Right forelimb (tissue), 1 donor: Measurements from ENCODE around the gene APC2.
A peak's percentile ranks its signal among the peaks of the same experiment; 100 is the strongest.
"Not testable (repeated sequence)": the region's sequence is repeated elsewhere in the genome, so short reads cannot be mapped to it uniquely, and the experiment has no call there.

ENCODE experiments used
- DNase-seq: peaks from one replicate; pipeline ENCODE4 v3.0.0-alpha.2; 2018

Gene APC2

DNA sequence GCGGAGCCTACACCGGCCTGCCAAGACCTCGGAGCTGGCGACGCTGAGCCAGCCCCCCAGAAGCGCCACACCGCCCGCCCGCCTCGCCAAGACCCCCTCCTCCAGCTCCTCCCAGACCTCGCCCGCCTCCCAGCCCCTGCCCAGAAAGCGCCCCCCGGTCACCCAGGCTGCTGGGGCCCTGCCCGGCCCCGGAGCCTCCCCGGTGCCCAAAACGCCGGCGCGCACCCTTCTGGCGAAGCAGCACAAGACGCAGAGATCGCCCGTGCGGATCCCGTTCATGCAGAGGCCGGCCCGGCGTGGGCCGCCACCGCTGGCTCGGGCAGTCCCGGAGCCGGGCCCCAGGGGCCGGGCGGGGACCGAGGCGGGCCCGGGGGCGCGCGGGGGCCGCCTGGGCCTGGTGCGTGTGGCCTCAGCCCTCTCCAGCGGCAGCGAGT, 18.9 kb downstream of the APC2 start:
- DNase-seq: no peak

DNA sequence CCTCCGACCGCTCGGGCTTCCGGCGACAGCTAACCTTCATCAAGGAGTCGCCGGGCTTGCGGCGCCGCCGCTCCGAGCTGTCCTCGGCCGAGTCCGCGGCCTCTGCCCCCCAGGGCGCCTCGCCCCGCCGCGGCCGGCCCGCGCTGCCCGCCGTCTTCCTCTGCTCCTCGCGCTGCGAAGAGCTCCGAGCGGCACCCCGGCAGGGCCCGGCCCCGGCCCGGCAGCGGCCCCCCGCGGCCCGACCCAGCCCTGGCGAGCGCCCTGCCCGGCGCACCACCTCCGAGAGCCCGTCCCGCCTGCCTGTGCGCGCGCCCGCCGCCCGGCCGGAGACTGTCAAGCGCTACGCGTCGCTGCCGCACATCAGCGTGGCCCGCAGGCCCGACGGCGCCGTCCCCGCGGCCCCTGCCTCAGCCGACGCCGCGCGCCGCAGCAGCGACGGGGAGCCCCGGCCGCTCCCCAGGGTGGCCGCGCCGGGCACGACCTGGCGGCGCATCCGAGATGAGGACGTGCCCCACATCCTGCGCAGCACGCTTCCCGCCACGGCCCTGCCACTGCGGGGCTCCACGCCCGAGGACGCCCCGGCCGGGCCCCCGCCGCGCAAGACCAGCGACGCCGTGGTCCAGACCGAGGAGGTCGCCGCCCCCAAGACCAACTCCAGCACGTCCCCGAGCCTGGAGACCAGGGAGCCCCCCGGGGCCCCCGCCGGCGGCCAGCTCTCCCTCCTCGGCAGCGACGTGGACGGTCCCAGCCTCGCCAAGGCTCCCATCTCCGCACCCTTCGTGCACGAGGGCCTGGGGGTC, 19.5 kb downstream of the APC2 start:
- DNase-seq: no peak

DNA sequence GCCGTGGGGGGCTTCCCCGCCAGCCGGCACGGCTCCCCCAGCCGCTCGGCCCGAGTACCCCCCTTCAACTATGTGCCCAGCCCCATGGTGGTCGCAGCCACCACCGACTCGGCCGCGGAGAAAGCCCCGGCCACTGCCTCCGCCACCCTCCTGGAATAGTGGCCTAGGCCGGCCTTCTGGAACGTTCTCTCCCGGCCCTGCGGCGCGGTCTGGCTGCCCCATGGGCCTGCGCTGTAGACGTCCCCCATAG, 20.1 kb downstream of the APC2 start:
- no peak for DNase-seq

DNA sequence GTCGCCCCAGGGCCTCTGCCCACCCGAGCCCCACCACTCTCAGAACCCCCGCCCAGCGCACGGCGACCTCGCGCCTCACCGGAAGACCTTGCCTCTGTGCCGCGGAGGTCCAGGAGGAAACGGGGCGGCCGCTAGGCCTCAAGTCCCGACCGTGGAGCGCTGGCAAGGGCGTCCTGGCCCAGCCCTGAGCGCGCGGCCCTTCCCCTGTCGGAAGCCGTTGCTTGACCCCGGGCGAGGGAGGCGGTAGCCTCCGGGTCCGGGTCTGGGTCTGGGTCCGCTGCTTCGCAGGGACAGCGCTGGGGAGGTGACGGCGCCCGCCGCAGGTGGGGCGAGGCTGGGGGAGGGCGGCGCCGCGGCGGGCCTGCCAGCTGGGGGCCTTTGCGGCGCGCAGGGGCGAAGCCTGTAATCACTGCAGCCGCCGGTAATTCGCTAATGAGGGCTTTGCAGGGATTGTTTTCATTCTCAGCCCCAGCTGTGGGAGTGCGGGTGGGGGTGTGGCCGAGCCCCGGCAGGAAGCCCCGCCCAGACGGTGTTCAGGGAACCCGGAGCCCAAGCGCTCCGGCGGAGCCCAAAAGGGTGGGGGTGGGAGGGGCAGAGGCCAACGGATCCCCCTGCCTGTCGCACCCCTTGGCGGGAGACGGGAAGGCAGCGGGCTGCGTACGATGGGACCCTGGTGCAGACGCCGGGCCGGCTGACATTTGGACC, 20.5 kb downstream of the APC2 start:
- DNase-seq: no peak

DNA sequence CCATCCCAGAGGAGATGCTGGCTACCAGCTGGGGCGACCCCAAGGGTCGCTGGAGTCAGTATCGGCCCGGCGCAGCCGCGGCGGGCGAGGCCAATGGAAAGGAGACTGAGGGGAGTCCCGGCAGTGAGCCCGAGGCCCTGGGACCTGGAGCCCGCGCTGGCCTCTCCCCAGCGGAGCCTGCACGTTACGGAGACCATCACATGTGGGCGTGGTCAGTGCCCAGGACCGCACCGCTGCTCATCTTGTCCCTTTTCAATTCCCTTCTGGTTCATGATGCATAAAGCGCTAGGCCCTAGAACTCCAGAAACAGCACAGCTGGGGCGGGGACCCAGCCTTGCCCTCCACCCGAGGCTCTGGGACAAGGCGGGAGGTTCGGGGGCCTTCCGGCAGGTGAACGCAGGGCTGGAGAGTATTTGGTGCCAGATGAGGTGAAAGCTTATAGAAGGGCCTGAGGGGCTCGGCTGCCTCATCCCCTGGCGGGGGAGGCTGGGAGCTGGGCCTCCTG, 21.1 kb downstream of the APC2 start:
- DNase-seq: no peak

DNA sequence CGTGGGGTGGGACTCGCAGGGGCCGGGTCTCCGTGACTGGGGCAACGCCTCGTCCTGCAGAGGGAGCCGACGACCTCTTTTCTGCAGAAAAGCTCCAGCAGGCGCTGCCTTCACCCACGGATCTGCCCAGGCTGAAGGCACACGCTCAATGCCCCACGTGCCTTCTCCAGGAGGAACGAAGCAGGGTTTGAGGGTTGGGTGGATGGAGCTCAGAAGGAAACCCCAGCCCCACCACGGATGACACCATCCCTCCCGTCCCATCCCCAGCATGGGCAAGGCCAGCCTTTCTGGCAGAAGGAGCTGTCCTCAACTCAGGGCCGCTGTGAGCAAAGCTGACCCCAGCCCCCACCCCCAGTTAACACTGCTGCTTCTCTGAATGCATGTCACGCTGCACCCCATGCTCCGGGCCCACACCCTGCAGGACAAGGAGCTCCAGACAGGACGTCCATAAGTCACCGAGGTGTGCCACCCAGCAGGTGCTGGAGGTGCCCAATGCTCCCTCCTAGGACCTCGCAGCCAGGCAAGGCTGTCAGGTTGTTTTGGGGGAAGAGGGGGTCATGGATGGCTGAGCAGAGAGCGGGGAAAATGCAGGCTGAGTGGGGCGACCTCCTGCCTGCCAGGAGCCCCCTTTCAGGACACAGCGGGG, 21.7 kb downstream of the APC2 start:
- DNase-seq: no peak

DNA sequence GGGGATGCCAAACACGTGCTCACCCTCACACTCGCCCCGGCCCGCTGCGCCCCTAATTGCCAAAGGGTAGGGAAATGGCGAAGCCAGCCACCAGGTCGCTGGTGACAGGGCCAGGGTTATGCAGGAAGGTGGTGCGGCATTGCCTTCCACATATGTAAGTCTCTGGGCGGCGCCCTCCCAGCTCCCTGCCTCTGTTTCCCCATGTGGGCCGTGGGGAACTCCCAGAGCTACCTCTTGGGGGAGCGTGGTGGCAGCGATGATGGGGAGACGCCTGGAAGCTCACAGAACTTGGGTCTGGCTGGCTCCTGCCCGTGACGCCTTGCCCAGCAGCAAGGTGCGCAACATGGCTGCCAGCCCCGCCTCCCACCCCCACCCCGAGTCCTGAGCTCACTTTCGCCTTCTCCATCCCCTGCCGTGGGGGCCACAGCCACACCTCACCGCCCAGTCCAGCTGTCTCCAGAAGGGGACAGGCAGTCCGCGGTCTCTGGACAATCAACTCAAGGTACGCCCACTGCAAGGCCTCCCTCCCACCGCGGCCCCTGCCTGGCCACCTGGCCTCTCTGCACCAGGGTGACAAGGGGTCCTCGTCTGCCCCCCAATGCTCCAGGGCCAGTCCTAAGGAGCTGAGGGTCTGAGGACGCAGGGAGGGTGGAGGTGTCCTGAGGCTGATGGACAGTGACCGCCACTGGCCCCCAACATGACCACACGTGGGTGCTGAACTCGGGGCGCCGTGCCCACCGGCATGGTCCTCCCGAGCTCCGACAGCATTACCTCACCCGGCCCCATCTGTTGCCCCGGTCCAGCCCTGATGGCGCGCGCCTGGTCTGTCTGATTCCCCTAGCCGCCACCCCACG, 22.5 kb downstream of the APC2 start:
- no peak for DNase-seq

DNA sequence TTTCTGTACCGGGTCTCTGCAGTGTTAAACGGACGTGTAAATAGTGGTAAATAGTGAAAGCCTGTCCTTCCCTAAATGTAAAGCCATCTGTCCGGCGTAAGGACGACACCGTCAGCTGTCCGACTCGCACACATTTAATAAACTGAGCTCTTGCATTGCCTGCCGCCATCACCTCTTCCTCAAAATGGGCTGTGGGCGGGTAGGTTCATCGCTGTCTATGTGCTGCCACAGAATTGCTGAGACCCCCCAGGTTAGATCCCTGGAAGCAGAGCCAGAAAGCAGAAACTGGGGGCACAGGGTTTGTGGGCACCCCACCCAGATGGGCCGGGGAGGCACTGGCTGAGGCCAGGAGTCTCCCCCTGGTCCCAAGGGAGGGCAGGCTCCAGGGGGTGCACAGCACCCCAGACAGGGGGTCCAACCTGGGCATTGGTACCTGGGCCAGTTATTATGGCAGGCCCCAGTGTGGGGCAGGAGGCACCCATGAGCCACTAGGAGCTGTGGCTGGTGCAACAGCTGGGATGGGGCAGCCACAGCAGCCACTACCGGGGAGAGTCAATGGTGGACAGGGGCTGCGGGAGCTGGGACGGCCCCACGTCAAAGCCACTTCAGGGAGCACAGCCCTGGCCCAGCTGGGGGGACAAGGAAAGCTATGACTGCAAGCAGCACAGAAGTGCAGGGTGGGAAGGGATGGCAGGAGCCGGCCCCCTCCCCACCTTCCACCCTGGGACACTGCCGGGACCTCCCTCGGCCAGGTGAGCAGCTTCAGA, 23.3 kb downstream of the APC2 start:
- DNase-seq: no peak

DNA sequence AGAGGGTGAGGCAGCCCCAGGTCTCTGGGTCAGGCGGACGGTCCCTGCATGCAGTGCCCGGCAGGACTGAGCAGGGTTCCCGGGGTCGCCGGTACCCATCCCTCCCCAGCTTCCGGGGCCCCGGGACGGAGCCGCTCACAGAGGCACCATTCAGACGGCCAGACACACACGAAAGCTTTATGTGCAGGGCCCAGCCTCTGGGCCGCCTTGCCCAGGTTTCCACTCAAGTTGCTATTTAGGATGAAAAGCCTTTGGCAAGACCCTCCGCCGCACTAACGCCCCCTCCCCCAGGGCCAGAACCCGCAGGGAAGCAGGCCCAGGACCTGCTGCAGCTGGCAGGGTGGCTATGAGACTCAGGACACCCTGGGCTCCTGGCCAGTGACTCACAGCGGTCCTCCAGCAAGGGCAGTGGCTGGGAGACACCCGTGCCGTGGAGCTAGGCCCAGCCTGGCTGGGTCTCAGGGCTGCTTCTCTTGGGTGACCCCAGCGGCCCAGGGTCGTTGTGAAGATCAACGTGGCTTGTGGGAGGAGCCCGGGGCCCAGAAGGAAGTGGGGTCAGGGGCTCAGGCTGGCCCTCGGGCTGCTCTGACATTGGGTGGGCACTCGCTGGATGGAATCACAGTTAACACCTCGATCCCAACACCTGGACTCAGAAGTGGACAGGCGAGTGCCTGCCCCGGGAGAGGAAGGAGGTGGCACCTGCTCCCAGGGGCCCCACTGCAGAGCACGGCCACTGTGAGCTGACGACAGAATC, 24.3 kb downstream of the APC2 start:
- DNase-seq: no peak

DNA sequence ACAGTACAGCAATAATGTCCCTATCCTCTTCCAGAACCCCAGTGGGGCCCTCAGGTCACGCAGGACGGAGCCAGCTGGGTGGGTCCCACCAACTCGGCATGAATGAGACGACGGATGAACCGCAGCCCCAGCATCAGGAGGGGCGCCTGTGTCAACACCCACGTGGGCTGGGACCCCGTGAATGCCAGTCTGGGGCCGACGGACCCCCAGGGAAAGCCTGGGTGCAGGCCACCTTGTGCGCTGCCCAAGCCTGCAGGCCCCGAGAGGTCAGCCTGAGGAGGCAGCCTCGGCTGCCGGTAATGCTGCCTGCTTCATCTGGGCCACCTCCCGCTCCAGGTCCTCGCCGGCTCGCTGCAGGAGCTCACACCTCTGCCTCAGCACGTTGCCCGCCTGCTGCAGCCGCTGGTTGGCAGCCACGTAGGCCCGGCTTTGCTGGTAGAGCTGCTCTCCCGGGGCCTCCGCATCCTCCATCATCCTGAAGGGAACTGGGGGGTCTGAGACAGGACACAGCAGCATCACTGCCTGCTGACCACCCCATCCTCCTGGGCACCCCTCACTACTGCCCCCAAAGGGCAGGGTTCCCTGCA, 24.9 kb downstream of the APC2 start:
- no peak for DNase-seq

DNA sequence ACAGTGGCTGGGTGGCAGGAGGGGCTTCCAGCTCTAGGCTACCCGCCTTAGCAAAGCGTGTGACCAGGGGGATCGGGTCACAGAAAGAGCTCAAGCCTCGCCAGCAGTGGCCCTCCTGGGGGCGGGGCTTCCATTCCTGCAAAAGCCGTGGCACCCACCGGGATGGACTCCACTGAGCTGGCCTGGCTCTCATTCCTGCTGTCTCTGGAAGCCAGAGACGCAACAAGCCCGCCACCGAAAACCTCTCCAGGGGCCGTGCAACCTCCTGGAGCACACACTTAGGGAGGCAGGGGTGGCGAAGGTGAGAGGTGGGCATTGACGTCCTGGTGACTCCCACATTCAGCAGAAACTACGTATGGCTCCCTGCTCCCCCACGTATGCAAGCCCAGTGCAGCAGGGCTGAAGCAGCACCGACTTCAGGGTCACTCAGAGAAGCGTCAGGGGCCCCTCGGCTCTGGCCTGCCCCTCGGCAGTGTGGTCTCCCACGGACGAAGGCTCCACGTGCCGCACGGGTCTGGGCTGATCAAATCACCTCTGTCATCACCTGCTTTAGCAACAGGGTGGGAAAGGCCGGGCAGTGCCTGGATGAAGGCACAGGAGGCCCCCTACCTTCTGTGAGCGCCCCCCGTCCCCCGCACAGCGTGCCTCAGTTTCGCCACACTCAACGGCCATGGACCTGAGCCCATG, 26.0 kb downstream of the APC2 start:
- no peak for DNase-seq

DNA sequence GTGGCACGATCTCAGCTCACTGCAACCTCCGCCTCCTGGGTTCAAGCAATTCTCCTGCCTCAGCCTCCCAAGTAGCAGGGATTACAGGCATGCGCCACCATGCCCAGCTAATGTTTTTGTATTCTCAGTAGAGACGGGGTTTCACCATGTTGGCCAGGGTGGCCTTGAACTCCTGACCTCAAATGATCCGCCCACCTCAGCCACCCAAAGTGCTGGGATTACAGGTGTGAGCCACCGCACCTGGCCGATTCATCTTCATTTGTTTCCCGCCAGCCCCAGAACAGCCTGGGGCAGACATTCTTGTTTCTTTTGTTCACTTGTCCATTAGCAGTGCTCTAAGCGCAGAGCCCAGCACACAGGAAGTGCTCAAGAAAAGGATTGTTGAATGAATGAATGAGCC, 27.1 kb downstream of the APC2 start:
- DNase-seq: not testable (repeated sequence)

DNA sequence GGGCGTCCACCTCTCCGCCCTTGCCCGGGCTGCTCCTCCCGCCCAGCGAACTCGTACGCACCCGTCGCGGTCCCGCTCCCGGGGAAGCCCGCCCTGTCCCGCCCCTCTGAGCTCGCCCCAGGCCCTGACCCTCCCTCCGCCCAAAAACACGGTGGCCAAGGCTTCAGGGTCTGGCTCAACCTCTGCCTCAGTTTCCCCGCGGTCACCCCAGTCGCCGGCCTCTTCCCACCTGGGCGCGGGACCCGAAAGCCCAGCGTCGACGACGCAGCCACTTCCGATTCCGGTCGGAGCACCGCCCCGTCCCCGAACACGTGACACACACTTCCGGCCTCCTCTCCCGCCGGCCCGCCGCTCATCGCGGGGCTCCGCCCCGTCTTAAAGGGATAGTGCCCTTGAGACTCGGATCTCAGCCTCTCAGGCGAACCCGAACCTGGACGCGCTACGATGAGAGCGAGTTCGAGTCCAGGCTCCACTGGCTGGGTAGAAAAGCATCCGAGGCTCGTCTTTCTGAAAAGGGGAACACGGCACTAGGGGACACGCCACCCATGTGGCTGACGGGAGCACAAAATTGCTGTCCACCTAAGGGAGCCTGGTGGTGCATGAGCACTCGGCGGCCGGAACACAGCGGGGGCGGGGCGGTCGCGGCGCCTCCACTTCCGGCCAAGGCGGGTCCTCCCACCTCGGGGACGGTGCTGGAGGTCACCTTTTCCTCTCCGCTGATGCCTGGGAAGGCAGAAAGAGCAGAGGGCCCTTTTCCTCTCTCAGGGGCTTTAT, 29.2 kb downstream of the APC2 start, which contains the start of gene C19orf25:
Gene C19orf25, minus strand, starts transcription at position 282 of the 774 bp plus-strand sequence. CDS start 312 bp downstream, outside the sequence.
- peak; percentile 94 for DNase-seq

DNA sequence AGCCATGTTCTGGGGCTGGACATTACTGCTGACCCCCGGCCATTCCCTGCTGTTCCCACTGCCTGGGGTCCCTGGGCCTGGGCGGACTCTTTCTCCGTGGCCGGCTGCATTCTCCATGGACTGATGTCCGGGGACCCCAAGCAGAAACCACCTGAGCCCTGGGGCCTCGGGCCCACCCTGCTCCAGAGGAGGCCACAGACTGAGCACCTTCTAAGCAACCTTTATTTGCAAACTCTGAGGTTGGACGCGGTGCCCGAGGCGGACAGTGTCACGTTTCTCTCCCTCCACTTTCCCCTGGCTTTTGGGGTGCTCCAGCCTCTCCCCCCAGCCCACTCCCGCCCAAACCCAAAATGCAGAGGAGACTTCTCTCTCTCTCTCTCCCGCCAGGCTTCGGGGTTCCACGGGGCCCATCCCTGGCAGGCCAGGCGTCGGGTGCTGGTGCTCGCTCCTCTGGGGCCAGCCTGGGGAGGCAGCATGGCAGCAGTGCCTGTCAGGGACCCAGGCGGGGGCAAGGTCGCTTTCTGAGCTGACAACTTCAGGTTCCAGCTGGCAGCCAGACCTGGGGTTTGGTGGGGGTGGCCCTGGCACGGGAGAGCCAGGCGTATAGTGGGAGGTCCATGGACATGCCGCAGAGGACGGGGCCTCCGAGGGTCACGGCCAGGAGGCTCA, 31.4 kb downstream of the APC2 start:
- DNase-seq: no peak

DNA sequence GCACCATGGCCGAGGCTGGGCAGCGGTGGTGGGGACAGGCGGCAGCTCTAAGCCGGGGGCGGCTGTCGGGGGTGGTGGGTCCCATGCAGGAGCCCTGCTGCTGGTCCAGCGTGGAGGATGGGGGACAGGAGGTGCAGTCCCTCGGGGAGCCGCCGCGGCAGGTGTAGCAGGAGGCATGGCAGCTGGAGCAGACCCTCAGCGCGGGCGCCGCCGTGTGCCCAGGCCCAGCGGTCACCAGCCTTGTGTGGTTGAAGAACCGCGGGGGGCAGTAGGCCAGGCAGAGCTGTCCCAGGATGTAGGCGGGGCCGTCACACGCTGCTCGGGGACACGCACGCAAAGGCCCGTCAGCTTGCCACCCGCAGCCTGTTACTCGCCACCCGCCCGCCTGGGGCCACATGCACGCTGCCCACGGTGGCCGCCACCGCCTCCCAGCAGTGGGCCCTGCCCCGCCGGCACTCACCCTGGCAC, 32.0 kb downstream of the APC2 start:
- DNase-seq: no peak

DNA sequence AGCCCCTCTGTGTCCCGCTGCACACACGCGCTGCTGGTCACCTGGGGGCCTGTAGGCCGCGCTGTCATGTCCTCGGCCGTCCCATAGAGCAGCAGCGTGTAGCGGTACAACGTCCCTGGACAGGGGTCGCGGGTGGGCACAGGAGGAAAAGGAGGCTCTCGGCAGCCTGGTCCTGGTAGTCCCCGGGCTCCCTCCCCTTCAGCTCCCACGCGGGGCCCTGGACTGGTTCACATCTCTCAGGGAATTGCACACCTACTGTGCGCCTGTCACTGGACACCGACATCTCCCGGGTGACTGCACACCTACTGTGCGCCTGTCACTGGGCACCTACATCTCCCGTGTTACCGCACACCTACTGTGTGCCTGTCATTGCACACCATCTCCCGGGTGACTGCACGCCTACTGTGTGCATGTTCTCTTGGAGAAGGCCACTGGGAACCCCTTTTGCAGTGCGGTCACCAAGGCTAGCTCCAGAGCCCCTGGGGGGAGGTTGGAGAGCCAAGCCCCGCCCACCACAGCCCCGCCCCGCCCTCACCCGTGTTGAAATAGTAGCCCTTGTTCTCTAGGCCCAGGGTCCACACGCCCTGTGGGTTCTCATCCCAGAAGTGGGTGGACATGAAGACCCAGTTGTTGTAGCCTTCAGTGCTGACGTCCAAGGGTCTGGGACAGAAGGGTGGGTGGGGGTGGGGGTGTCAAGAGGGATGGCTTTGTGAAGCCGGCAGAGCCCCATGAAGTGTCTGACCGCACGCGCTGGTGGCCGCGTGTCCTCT, 32.6 kb downstream of the APC2 start:
- no peak for DNase-seq

DNA sequence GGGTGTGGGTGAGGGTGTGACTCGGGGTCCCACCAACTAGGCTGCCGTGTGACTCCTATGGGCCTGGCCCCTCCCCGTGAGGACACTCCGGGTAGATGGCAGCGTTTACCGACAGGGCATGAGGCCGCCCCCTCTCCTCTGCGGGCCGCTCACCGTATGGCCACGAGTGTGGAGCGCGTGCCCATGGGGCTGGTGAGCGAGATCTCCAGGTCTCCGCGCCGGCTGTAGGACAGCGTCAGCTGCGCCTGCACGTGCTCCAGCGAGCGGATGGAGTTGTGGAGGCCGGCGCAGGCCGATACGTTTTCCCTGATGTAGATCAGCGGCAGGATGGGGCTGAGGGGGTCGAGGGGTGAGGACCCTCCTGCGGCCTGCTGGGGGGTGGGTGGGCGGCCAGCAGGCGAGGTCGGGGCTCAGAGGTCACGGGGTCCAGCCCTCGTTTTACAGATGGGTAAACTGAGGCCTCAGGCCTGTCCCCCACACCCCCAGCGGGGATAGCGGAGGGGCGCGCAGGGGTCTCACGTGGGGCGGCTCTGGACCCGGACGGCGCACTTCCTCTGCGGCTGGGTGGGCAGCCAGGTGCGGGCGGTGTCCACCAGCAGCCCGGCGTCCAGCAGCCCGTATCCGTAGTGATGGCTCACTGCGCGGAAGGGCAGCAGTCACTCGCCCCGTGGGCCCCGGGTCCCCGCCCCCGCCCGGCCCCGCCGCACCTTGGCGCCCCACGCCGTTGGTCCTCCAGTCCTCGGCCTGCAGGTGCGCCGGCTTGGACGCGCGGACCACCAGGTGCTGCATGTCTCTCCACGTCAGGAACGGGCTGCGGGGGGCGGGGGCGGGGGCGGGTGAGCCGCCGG, 33.4 kb downstream of the APC2 start:
- DNase-seq: no peak
